Osteoblast (primary cell): ENCODE measurements around the gene ZNF366. TPM values are rescaled to one million over a fixed set of nuclear protein-coding genes. Genes with fewer than 3 reads are reported as not detected.

Source experiments
- DNase-seq: peaks from one replicate; pipeline ENCODE4 v3.0.0; 2011; ENCODE audit warnings: low spot score, mixed read lengths; ENCODE audit not compliant: insufficient read length; ENCODE audit errors: missing footprints
- H2AFZ ChIP-seq: 2 replicates; pipeline ENCODE4 v1.6.0; 2011; ENCODE audit warnings: mild to moderate bottlenecking, low read length
- H3K27ac ChIP-seq: 2 replicates; pipeline ENCODE4 v1.5.1; 2011; ENCODE audit warnings: mild to moderate bottlenecking, low read depth, low read length, moderate library complexity
- H3K27me3 ChIP-seq: 2 replicates; pipeline ENCODE4 v1.6.0; 2012; ENCODE audit warnings: mild to moderate bottlenecking, control low read depth, inconsistent platforms, low read length, moderate library complexity; ENCODE audit not compliant: insufficient read depth
- H3K36me3 ChIP-seq: 2 replicates; pipeline ENCODE4 v1.5.1; 2011; ENCODE audit warnings: mild to moderate bottlenecking, low read length, control low read depth, moderate library complexity; ENCODE audit not compliant: insufficient read depth
- H3K4me1 ChIP-seq: 2 replicates; pipeline ENCODE4 v1.5.1; 2011; ENCODE audit warnings: mild to moderate bottlenecking, low read length, control low read depth, moderate library complexity; ENCODE audit not compliant: insufficient read depth
- H3K4me2 ChIP-seq: 2 replicates; pipeline ENCODE4 v1.6.0; 2011; ENCODE audit warnings: mild to moderate bottlenecking, low read length; ENCODE audit not compliant: insufficient read depth
- H3K4me3 ChIP-seq: fragments of 200-600 bp; sonication (generic); 3 replicates; pipeline ENCODE4 v1.5.1; 2012; ENCODE audit warnings: mild to moderate bottlenecking, low read length, inconsistent platforms; ENCODE audit not compliant: insufficient read depth
- H3K79me2 ChIP-seq: 2 replicates; pipeline ENCODE4 v1.6.0; 2012; ENCODE audit warnings: mild to moderate bottlenecking, low read length, control low read depth, inconsistent platforms; ENCODE audit not compliant: insufficient read depth
- H3K9me3 ChIP-seq: 2 replicates; pipeline ENCODE4 v1.5.1; 2011; ENCODE audit warnings: low read depth, low read length, control low read depth
- H4K20me1 ChIP-seq: 2 replicates; pipeline ENCODE4 v1.6.0; 2012; ENCODE audit warnings: mild to moderate bottlenecking, low read length, control low read depth; ENCODE audit not compliant: insufficient read depth
- CTCF ChIP-seq: IDR thresholded peaks from 2 replicates; pipeline ENCODE4 v1.5.1; 2011; ENCODE audit warnings: mild to moderate bottlenecking, low read depth, low read length, moderate library complexity; ENCODE audit errors: extremely low read depth
- total RNA-seq: library from RNA; depleted of rRNA; stranded (reverse); fragments of >200 nt; gene quantifications from 2 replicates; pipeline ENCODE4 v1.2.3, GENCODE V29; 2012

The ZNF366 gene
- total RNA-seq, 1 donor, result not detected

DNA sequence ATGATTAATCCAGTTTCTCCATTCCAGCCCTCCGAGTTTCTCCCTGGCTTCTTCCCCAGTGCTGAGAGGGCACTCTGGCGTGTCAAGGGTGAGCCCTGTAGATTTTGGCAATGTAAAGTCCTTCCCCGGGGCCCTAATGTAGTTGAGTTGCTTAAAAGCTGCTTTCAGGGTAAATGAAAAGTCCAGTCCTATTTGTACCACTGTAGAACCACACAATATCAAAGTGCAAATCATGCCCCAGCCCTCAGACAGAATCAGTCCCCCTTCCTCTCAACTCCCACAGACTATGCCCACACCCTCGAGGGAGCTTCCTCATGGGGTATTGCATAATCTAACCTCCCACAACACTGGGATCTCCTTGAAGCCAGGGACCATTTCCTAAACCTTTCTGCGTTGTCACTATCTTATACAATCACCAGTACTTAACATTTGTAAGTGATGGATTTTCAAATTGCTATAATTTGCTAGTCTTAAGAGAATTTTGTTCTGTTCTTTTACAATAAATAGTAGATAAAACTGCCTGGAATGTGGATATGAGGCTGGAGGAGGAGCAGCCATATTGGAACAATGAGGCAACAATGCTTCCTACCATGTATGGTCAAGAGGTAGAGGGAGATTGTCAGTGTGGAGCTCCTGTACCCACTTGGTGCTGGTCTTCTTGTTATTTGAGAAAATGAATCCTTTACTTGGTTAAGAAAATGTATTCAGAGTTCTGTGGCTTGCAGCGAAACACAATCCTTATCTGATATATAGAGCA lies 34.4 kb downstream of the ZNF366 start:
- Histone ChIP-seq H3K36me3 (no peaks in the 10 kb centered on the region), H2AFZ (peak overlapping the region; percentile 61), H3K9me3 (no peaks in the 10 kb centered on the region), H3K4me3 (no peak overlapping the region), H3K79me2 (no peaks in the 10 kb centered on the region), H4K20me1 (no peaks in the 10 kb centered on the region), H3K4me2 (peak overlapping the region; percentile 22), H3K27ac (peak overlapping the region; percentile 63), H3K4me1 (peaks cover 50% of the 10 kb centered on the region), H3K27me3 (no peaks in the 10 kb centered on the region)
- no peak for DNase-seq
- TF ChIP-seq CTCF, result no peak

- TF ChIP-seq CTCF, result no peak
- Histone ChIP-seq H3K4me1 (peaks cover 58% of the 10 kb centered on the region), H4K20me1 (no peaks in the 10 kb centered on the region), H3K4me3 (no peak overlapping the region), H3K27ac (peak overlapping the region; percentile 63), H2AFZ (no peak overlapping the region), H3K9me3 (no peaks in the 10 kb centered on the region), H3K27me3 (no peaks in the 10 kb centered on the region), H3K36me3 (no peaks in the 10 kb centered on the region), H3K4me2 (peak overlapping the region; percentile 22), H3K79me2 (no peaks in the 10 kb centered on the region)
- DNase-seq, result no peak
Observed at GRCh38 chr5:72472031-72472430, 35.2 kb downstream of the ZNF366 start.

DNA sequence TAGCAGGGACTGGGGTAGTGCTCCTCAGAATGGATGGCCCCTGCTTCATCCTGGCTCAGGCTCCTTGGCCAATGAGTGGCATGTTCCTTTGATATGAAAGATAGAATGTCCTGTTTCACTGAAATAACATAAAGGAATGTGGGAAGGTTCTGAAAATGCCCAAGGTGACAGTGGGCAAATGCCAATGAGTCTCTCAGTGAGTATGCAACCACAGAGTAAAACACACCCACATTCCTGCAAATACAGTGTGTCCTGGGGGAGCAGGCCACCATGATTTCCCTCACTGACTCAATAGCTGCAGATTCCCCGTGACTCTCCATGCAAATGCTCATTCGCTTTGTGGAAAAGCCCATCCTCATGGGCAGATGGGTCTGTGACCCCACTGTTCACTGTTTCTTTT lies 36.4 kb downstream of the ZNF366 start:
- Histone ChIP-seq H3K36me3 (no peaks in the 10 kb centered on the region), H3K27me3 (no peaks in the 10 kb centered on the region), H4K20me1 (no peaks in the 10 kb centered on the region), H3K4me1 (peaks cover 69% of the 10 kb centered on the region), H3K9me3 (no peaks in the 10 kb centered on the region), H3K4me2 (peak overlapping the region; percentile 2), H3K79me2 (no peaks in the 10 kb centered on the region), H3K4me3 (no peak overlapping the region), H3K27ac (peak overlapping the region; percentile 63), H2AFZ (no peak overlapping the region)
- TF ChIP-seq CTCF, result no peak
- DNase-seq, result peak; percentile 79

- Histone ChIP-seq H3K79me2 (no peaks in the 10 kb centered on the region), H3K4me2 (no peak overlapping the region), H3K9me3 (no peaks in the 10 kb centered on the region), H3K4me3 (no peak overlapping the region), H4K20me1 (no peaks in the 10 kb centered on the region), H3K36me3 (no peaks in the 10 kb centered on the region), H2AFZ (no peak overlapping the region), H3K27ac (peak overlapping the region; percentile 75), H3K27me3 (no peaks in the 10 kb centered on the region), H3K4me1 (peaks cover 70% of the 10 kb centered on the region)
- no peak for TF ChIP-seq CTCF
- DNase-seq, result no peak
Observed at GRCh38 chr5:72468606-72469005, 38.6 kb downstream of the ZNF366 start.
